HG02943 (cell line): ENCODE data around the gene CTPS2.

ENCODE experiments used
- ATAC-seq: cut with Tn5 transposase; IDR thresholded peaks from one replicate; pipeline ENCODE4 v1.9.1; 2021; ENCODE audit warnings: mild to moderate bottlenecking, low read depth, moderate library complexity; ENCODE audit not compliant: unreplicated experiment

Gene CTPS2

GRCh38 chrX:16573781-16574180 lies 138.7 kb downstream of the CTPS2 start:
- ATAC-seq = no peak

GRCh38 chrX:16567681-16568080 lies 144.8 kb downstream of the CTPS2 start:
- ATAC-seq = no peak

GRCh38 chrX:16566571-16566970 lies 145.9 kb downstream of the CTPS2 start:
- no peak for ATAC-seq

GRCh38 chrX:16560173-16560572 lies 152.3 kb downstream of the CTPS2 start:
- no peak for ATAC-seq

- ATAC-seq = no peak
Observed at GRCh38 chrX:16559206-16559619, 153.3 kb downstream of the CTPS2 start.

GRCh38 chrX:16558489-16558888 lies 154.0 kb downstream of the CTPS2 start:
- ATAC-seq = no peak

- ATAC-seq = no peak
Observed at GRCh38 chrX:16552546-16552945, 159.9 kb downstream of the CTPS2 start.

- ATAC-seq = no peak
Observed at GRCh38 chrX:16547644-16548043, 164.8 kb downstream of the CTPS2 start.

- ATAC-seq = no peak
Observed at GRCh38 chrX:16544969-16545368, 167.5 kb downstream of the CTPS2 start.
